K562 (cell line): ENCODE results near the gene KCTD6. TPM values are rescaled to one million over a fixed set of nuclear protein-coding genes. Genes with fewer than 3 reads are reported as not detected.

ENCODE experiments used
- ATAC-seq: fragments of 200-7000 bp; cut with Tn5 transposase; 3 replicates; pipeline ENCODE4 v1.9.1; 2020; ENCODE audit warnings: moderate library complexity
- BruUV-seq: library from RNA; stranded (reverse); fragments of 400-500 nt; replicated peaks from 2 replicates; lab custom pipeline; 2021; lab: Mats Ljungman, UMichigan
- CTCF ChIA-PET: fragments of 300-600 bp; formaldehyde crosslinking; extraction: SDS; loops from one replicate; lab custom pipeline; 2021; ENCODE audit warnings: low intra/inter-chr PET ratio; lab: Yijun Ruan, JAX
- POLR2A ChIA-PET: fragments of 300-600, 350-650 bp; sonication (Branson Sonifier 250); formaldehyde crosslinking; extraction: SDS; loops from one replicate; lab custom pipeline; 2021; ENCODE audit warnings: antibody characterized with exemption, inconsistent platforms; lab: Yijun Ruan, JAX
- DNase-seq, 4 experiments: peaks; one replicate each; pipeline versions ENCODE4 v3.0.0 to v3.0.0-alpha.2; 2011 to 2018; ENCODE audit warnings: low spot score in 3 of 4, mixed read lengths in 3 of 4; ENCODE audit errors: extremely low read depth in 1 of 4
- FAIRE-seq: peaks from 2 replicates; lab custom pipeline; 2011; peaks lifted over from hg19 to GRCh38; lab: Jason Lieb, UNC
- H2AFZ ChIP-seq: 2 replicates; pipeline ENCODE4 v1.6.0; 2011; ENCODE audit warnings: low read depth, low read length, control low read depth, inconsistent platforms
- H3K27ac ChIP-seq: fragments of 200-600 bp; 3 replicates; pipeline ENCODE4 v1.8.0; 2011; ENCODE audit warnings: low read depth, mild to moderate bottlenecking, control low read depth, inconsistent platforms, low read length, moderate library complexity, mixed read lengths; ENCODE audit errors: extremely low read depth
- H3K27me3 ChIP-seq, 2 experiments: fragments of 300-600 bp in 1 of 2; 2 replicates in 1 of 2; 3 replicates in 1 of 2; pipeline versions ENCODE4 v1.6.0 to v1.8.0; 2011; ENCODE audit warnings: inconsistent platforms in 2 of 2, low read length in 2 of 2, mild to moderate bottlenecking in 1 of 2, mixed read lengths in 1 of 2, moderate library complexity in 1 of 2; ENCODE audit not compliant: control insufficient read depth in 2 of 2, insufficient read depth in 2 of 2
- H3K36me3 ChIP-seq: fragments of 300-600 bp; 3 replicates; pipeline ENCODE4 v1.8.0; 2011; ENCODE audit warnings: mild to moderate bottlenecking, low read length, inconsistent platforms; ENCODE audit not compliant: control insufficient read depth, insufficient read depth
- H3K4me1 ChIP-seq, 2 experiments: fragments of 200-600 bp in 1 of 2; replicated peaks in 1 of 2; 2 replicates in 1 of 2; 3 replicates in 1 of 2; pipeline versions ENCODE4 v1.5.1 to v1.8.0; 2011; ENCODE audit warnings: inconsistent platforms in 2 of 2, low read length in 2 of 2, mild to moderate bottlenecking in 1 of 2, mixed read lengths in 1 of 2, moderate library complexity in 1 of 2; ENCODE audit not compliant: control insufficient read depth in 2 of 2, insufficient read depth in 2 of 2
- H3K4me2 ChIP-seq: 2 replicates; pipeline ENCODE4 v1.6.1; 2011; ENCODE audit warnings: low read length, control low read depth, inconsistent platforms, mixed read lengths; ENCODE audit not compliant: insufficient read depth
- H3K4me3 ChIP-seq: fragments of 200-600 bp; sonication (generic), shearing (Covaris generic); 2 replicates; pipeline ENCODE4 v1.5.1; 2016; ENCODE audit warnings: control low read depth, inconsistent platforms
- H3K79me2 ChIP-seq: fragments of 200-600 bp; 3 replicates; pipeline ENCODE4 v1.8.0; 2011; ENCODE audit warnings: low read length, inconsistent platforms; ENCODE audit not compliant: control insufficient read depth, insufficient read depth
- H3K9ac ChIP-seq, 2 experiments: 2 replicates each; pipeline versions ENCODE4 v1.6.0 to v1.6.1; 2011; ENCODE audit warnings: low read depth in 2 of 2, low read length in 2 of 2, control low read depth in 1 of 2, inconsistent platforms in 1 of 2, mild to moderate bottlenecking in 1 of 2, mixed read lengths in 1 of 2; ENCODE audit not compliant: insufficient read depth in 1 of 2
- H3K9me1 ChIP-seq: one replicate; pipeline ENCODE4 v1.6.0; 2011; ENCODE audit warnings: inconsistent platforms, mild to moderate bottlenecking, low read length, moderate library complexity; ENCODE audit not compliant: control insufficient read depth, insufficient read depth
- H3K9me3 ChIP-seq: replicated peaks from 2 replicates; pipeline ENCODE4 v1.5.1; 2011; ENCODE audit warnings: low read depth, low read length, inconsistent platforms; ENCODE audit not compliant: control insufficient read depth, insufficient read depth
- H4K20me1 ChIP-seq: replicated peaks from 2 replicates; pipeline ENCODE4 v1.6.1; 2011; ENCODE audit warnings: low read length, inconsistent platforms, mixed read lengths; ENCODE audit not compliant: control insufficient read depth, insufficient read depth
- ARID3A ChIP-seq: IDR thresholded peaks from 2 replicates; pipeline ENCODE4 v1.6.1; 2012; ENCODE audit warnings: low read depth, low read length, improper control_type of control experiment, borderline replicate concordance
- CAMTA2 ChIP-seq: fragments of 250-450 bp; sonication (Bioruptor Pico); conservative IDR thresholded peaks from 2 replicates; pipeline ENCODE4 v1.5.1; 2022
- FOXM1 ChIP-seq, 2 experiments: fragments of 450-650 bp in 1 of 2; sonication (generic) in 1 of 2; formaldehyde crosslinking in 1 of 2; IDR thresholded peaks; 2 replicates each; pipeline versions ENCODE4 v1.6.1 to v1.9.0; 2017 to 2022; ENCODE audit warnings: low read depth in 2 of 2, mild to moderate bottlenecking in 2 of 2, missing genetic modification reagents in 1 of 2, moderate library complexity in 1 of 2
- MCM3 ChIP-seq: fragments of 450-650 bp; IDR thresholded peaks from 2 replicates; pipeline ENCODE4 v1.6.1; 2016
- ZNF449 ChIP-seq: fragments of 250-450 bp; sonication (Bioruptor Pico); IDR thresholded peaks from 2 replicates; pipeline ENCODE4 v1.8.0; 2022; ENCODE audit warnings: moderate library complexity, mild to moderate bottlenecking, inconsistent platforms
- WGBS: fragments of 100-300 bp; shearing (Covaris generic); methylation state at CpG from one replicate; pipeline ENCODE4 v1.1.6; 2016; ENCODE audit warnings: low coverage, mixed read lengths; ENCODE audit not compliant: insufficient coverage; ENCODE audit errors: missing lambda C conversion rate; 5-methylcytosine and 5-hydroxymethylcytosine counted together
- in situ Hi-C: fragments of 300-500 bp; cut with MboI; formaldehyde crosslinking; loops from 4 replicates; pipeline ENCODE4 v1.15.0; 2018; ENCODE audit warnings: inconsistent platforms, mixed read lengths
- intact Hi-C: fragments of 100-400 bp; cut with micrococcal nuclease; formaldehyde crosslinking; loops from 2 replicates; pipeline ENCODE4 v1.14.2; 2022
- polyA plus RNA-seq, 8 experiments: library from polyadenylated mRNA; depleted of rRNA in 4 of 8; stranded (reverse) in 5 of 8; unstranded in 3 of 8; fragments of >200 nt; fragmentation: Nextera tagmentation in 2 of 8; fragmentation: Illumina TruSeq in 1 of 8; extraction: Ambion mirVana in 2 of 8; extraction: Trizol in 1 of 8; gene quantifications; 2 replicates each; pipeline versions ENCODE4 v1.2.1 to v1.2.3, GENCODE V29; 2011 to 2014; ENCODE audit warnings: inconsistent platforms in 1 of 8, missing spikeins in 1 of 8
- total RNA-seq, 7 experiments: library from RNA; depleted of rRNA in 6 of 7; stranded (reverse); fragments of >200 nt in 6 of 7; fragmentation: Illumina TruSeq in 2 of 7; extraction: Trizol in 2 of 7; gene quantifications; 2 replicates each; pipeline versions ENCODE4 v1.2.1 to v1.2.3, GENCODE V29; 2011 to 2021; ENCODE audit warnings: low replicate concordance in 1 of 7

KCTD6 gene
- total and polyA plus RNA-seq, 9 of the 15 experiments (the other 6 are each of a cell fraction or from before 2014, with no cell fraction given) = 2.1 to 5.9 (median 4.5) TPM

- Histone ChIP-seq H4K20me1 (no peaks in the 10 kb centered on the region), H2AFZ (no peak overlapping the region), H3K4me1 (peaks cover 0 to 10% of the 10 kb centered on the region in 2 experiments; a peak in 4 of 5 replicates), H3K4me3 (no peak overlapping the region), H3K9me3 (no peaks in the 10 kb centered on the region), H3K27ac (no peak overlapping the region), H3K9ac (no peak overlapping the region), H3K4me2 (no peak overlapping the region), H3K79me2 (no peaks in the 10 kb centered on the region), H3K9me1 (no peaks in the 10 kb centered on the region), H3K36me3 (no peaks in the 10 kb centered on the region), H3K27me3 (no peaks in the 10 kb centered on the region)
- intact Hi-C loops = no loop called here
- WGBS = 44% methylated on average over 10 of the region's 12 CpGs
- no peak for ATAC-seq
- ChIA-PET POLR2A (interaction anchor here (0.6 kb wide), 1 partner anchor 110 kb away, joined by 3 read pairs; no protein-coding TSS in a partner anchor), CTCF (no interaction called here)
- no TSS peak for BruUV-seq
- FAIRE-seq = no peak
- in situ Hi-C loops = no loop called here
- TF ChIP-seq ZNF449 (CRISPR knock-in tag) (no peak), FOXM1 (IDR thresholded peaks at IDR 0.05; ENCODE audit: low read depth) (no peak), FOXM1 (CRISPR knock-in tag; IDR thresholded peaks at IDR 0.05; ENCODE audit: low read depth) (no peak), ARID3A (no peak), CAMTA2 (CRISPR knock-in tag) (no peak), MCM3 (no peak)
- no peak for DNase-seq
Observed at GRCh38 chr3:58470363-58471024, 21.4 kb upstream of the KCTD6 start.
